Islet of Langerhans (tissue), 1 donor: Measurements from ENCODE around the gene RPS25.
"Not testable (repeated sequence)": the region's sequence is repeated elsewhere in the genome, so short reads cannot be mapped to it uniquely, and the experiment has no call there.

ENCODE experiments used
- FAIRE-seq: peaks from one replicate; lab custom pipeline; 2011; peaks lifted over from hg19 to GRCh38; lab: Jason Lieb, UNC

RPS25 gene

DNA sequence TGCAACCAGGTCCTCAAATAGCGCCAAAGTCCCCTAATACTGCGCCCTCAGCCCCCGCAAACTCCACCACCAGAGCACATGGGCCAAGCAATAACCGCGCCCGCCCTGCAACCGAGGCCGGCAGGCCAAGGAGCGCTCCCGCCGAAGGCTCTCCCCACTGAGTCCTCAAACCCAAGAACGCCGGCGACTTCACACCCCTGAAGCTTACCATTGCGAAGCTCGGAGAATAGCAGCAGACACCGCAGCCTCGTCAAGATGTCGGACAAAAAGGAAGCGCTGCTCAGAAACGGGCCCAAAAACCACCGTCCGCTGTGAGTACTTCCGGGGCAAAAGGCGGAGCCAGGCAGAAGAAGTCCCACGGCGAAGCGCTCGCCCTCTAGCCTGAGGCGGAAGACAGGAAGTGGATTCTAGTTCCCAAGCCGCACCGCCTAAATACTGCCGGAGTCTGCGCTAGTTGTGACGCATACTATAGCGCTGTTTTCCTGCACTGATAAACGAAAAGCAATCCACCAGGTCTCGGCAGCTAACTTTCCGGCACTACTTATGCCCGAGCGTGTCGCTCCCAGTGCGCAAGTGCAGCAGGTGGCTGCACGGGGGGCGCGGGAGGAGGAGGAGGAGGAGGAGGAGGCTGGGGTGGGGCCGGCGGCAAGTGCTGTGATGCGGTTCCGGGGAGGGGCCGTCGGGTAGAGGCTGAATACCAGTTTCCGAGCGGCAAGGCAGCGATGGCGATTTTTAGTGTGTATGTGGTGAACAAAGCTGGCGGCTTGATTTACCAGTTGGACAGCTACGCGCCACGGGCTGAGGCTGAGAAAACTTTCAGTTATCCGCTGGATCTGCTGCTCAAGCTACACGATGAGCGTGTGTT, at the start of gene RPS25, which contains the start of gene TRAPPC4:
RPS25 (minus strand) TSS at position 270 of the 865 bp plus-strand sequence; CDS start at position 211, 59 bp downstream.
TRAPPC4 (plus strand) TSS at position 693 of the 865 bp plus-strand sequence; CDS start at position 723, 30 bp downstream.
- FAIRE-seq = peak; percentile 17

- no peak for FAIRE-seq
Observed at GRCh38 chr11:119067371-119068222, 49.5 kb upstream of the RPS25 start, which contains the start of gene VPS11. Gene VPS11, plus strand, starts transcription at chr11:119067818. Its CDS starts 6 bp downstream, at chr11:119067824.

- FAIRE-seq = no peak
Observed at GRCh38 chr11:119065369-119065768, 47.2 kb upstream of the RPS25 start.

DNA sequence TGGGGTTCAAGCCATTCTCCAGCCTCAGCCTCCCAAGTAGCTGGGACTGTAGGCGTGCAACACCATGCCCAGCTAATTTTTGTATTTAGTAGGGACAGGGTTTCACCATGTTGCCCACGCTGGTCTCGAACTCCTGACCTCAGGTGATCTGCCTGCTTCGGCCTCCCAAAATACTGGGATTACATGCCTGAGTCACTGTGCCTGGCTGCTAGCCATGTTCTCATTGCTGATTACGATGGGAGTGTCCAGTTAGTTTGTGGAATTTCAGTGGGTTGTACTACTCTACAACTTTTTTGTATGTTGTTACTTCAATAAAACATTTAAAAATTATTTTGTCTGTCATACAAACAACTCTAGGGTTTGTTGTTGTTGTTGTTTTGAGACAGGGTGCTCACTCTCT, 44.6 kb upstream of the RPS25 start:
- no peak for FAIRE-seq

- FAIRE-seq = no peak
Observed at GRCh38 chr11:119061256-119061655, 43.1 kb upstream of the RPS25 start.

DNA sequence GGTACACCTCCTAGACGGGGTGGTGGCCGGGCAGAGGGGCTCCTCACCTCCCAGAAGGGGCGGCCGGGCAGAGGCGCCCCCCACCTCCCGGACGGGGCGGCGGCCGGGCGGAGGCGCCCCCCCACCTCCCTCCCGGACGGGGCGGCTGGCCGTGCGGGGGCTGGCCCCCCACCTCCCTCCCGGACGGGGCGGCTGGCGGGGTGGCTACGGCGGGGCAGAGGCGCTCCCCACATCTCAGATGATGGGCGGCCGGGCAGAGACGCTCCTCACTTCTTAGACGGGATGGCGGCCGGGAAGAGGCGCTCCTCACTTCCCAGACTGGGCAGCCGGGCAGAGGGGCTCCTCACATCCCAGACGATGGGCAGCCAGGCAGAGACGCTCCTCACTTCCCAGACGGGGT, 41.0 kb upstream of the RPS25 start:
- FAIRE-seq = not testable (repeated sequence)

DNA sequence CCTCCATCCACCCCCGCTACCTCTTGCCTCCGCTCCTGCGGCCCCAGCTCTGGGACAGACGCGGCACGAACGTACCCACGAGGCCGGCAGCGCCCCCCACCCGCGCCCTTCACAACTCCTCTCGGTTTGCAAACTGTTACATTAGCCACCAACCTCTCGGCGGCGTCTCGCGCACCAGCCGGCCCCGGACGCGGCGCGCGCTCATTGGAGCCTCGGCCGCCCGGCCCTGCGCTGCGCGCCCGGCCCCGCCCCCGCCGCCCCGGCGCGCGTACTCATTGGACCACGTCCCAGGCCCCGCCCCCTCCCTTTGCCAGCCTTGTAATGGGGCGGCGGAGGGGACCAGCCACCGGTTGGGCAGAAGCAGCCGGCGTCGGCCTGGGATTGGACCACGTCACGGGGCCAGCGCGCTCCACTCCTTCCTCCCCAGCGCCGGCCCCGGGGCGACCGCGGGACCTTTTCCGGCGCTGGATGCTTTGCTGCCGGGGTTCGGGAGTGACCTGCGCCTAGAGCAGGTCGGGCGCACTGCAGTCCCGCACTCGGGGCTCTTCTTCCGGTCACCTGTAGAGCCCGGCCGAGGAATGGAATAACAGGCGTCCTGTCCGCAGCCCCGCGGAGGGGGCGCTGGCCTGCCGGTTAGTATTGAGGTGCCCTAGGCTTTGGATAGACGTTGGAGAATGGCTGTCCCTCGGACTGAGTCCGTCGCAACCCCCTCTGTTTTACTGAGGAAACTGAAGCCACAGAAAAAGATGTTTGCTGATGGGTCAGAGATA, 39.0 kb upstream of the RPS25 start, which contains the start of gene HYOU1:
HYOU1 (minus strand) TSS at position 206 of the 770 bp plus-strand sequence. CDS start 1,045 bp downstream, outside the sequence.
- no peak for FAIRE-seq

- FAIRE-seq = no peak
Observed at GRCh38 chr11:119056421-119056999, 38.4 kb upstream of the RPS25 start.

- no peak for FAIRE-seq
Observed at GRCh38 chr11:119055901-119056300, 37.8 kb upstream of the RPS25 start.

GRCh38 chr11:119054418-119054817, 36.3 kb upstream of the RPS25 start:
- FAIRE-seq = no peak

DNA sequence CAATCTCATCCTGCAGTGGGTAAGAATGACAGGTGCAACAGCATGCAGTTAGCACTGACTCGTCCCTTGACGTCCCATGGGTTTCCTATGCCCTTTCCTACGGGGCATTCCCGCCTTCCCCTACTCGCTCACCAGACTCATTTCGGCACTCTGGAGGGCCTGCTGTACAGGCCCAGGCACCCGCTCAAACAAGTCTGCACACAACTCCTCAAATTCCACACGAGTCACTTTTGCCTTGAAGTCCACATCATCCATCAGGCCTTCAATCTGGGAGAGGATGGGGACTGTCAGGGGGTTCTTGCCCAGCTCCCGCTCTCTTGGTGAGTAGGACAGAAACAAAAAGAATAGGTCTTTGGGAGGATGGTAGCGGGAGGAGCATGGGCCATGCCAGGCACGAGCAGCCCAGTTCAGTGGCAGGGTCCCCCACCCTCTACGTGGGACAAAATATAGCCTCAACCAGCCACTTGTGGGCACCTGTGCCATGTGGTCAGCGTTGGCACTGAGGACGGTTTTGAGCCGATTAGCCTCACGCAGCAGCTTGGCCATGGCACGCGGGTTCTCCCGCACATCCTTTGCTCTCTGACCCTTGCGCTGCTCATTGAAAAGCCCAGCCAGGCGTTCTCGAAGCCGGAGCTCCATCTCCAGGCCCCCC, 34.1 kb upstream of the RPS25 start:
- no peak for FAIRE-seq

DNA sequence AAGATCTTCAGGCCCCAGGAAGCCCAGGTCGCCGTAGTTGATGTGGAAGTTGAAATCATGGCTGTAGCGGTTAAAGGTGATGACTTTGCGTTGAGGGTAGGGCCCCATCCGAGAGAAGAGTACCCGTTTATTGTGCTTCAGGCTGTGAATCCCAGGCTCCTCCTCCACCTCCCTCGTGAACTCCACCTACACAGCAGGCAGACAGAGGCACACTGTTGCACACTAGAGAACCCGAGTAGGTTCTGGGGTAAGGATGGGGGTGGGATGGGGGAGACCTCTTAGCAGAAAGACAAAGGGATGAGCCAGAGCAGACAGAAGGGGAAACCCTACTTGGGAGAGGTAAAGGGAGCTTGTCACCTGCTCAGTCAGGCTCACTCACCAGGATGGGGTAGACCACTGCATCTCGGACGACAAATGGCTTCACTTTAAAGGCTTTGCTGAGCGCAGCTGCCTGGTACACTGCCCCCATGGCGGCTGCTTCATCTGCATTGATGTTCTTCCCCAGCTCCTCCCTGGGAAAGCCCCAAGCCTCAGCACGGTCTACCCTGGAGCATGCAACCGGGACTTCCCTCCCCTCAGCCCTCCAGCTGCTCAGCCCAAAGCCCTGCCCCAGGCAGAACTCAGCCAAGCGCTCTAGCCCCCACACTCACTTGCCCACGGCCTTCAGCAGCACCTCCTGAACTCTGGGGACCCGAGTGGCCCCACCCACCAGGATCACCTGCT, 33.5 kb upstream of the RPS25 start:
- FAIRE-seq = no peak

DNA sequence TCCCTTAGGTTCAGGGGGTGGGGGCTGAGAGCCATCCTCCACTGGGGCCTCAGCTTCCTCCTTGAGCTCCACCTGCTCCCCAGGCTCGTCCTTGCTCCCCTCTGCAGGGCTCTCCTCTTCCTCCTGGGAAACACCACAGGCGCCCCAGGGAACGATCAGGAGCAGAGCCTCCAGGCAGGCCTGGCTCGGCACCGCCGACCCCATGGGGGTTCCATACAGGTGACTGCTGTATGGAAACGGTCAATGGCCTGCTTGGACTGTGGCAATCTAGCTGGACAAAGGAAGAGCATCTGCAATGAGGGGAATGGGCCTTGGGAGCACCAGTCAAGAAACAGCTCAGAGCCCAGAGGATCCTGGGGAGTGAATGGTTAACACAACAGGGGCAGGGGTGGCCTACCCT, 30.9 kb upstream of the RPS25 start:
- FAIRE-seq = no peak

DNA sequence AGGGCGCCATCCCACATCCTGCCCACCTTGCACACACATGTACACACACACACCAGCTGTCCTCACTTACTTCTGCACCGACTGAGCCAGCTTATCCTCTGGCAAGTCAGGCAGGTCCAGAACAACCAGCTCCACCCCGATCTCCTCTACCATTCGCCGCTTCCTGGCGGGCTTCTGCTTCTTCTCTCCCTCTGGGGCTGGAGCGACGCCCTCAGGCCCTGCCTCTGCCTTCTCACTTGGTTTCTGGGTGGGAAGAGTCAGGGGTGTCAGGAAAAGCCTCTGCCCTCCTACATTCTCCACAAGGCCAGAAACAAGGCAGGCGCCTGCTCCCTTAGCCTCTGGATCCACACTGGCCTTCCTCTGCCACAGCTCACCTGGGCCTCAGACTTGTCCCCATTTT, 30.5 kb upstream of the RPS25 start:
- FAIRE-seq = no peak

GRCh38 chr11:119047205-119047604, 29.1 kb upstream of the RPS25 start:
- FAIRE-seq = no peak

- no peak for FAIRE-seq
Observed at GRCh38 chr11:119046489-119046888, 28.3 kb upstream of the RPS25 start.

DNA sequence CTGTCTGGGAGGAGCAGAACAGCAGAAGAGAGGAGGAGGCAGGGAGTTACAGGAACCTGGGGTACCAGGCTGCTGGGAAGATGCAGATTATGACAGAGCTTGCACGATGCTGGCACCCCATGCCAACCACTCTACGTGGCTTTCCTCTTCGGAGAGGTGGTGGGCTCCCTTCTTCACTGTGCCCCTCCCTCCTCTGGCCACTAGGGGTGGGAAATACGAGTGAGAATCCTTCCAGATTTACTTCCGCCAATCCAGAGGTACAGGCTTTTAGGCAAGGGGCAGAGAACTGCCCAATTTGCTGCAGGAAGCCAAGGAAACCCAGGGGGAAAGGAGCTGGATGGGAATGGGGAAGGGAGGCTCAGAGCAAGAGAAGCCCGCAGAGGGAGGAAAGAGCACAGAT, 26.6 kb upstream of the RPS25 start:
- no peak for FAIRE-seq

- FAIRE-seq = no peak
Observed at GRCh38 chr11:119042927-119043326, 24.8 kb upstream of the RPS25 start.

GRCh38 chr11:119041821-119042514, 23.8 kb upstream of the RPS25 start:
- no peak for FAIRE-seq

DNA sequence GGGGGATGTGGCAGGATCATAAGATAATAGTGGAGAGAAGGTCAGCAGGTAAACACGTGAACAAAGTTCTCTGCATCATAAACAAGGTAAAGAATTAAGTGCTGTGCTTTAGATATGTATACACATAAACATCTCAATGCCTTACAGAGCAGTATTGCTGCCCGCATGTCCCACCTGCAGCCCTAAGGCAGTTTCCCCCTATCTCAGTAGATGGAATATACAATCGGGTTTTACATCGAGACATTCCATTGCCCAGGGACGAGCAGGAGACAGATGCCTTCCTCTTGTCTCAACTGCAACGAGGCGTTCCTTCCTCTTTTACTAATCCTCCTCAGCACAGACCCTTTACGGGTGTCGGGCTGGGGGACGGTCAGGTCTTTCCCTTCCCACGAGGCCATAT, 21.3 kb upstream of the RPS25 start:
- FAIRE-seq = not testable (repeated sequence)
